ENCODE results near the gene NPHP4.

GRCh38 chr1:6033124-6033523, 40.9 kb upstream of the NPHP4 start:
- TF ChIP-seq YY1 (IDR thresholded peaks at IDR 0.05; ENCODE audit: extremely low read depth, insufficient replicate concordance, low read depth, low read length) = no peak
- no peak for TF ChIP-seq POLR2AphosphoS5 (IDR thresholded peaks at IDR 0.05; ENCODE audit: low read depth, low read length)
- TF ChIP-seq CTCF (IDR thresholded peaks at IDR 0.05 in 2 of 3, conservative IDR thresholded peaks at IDR 0.05 in 1 of 3; ENCODE audit: borderline replicate concordance in 1 of 3, insufficient read depth in 1 of 3, low read depth in 2 of 3, low read length in 2 of 3) = no peak
- TF ChIP-seq ELF1 (IDR thresholded peaks at IDR 0.05; ENCODE audit: borderline replicate concordance, low read depth) = no peak
- TF ChIP-seq CBX3 (IDR thresholded peaks at IDR 0.05; ENCODE audit: low read depth) = no peak
- TF ChIP-seq EZH2phosphoT487 (IDR thresholded peaks at IDR 0.05; ENCODE audit: borderline replicate concordance) = no peak
- no peak for TF ChIP-seq SIN3A (IDR thresholded peaks at IDR 0.05; ENCODE audit: low read depth)
